HL-60/S4 treated with retinoic acid at 250 ng/mL for 4 days and 3 days (cell line): ENCODE measurements around the gene EXOG.

Source experiments
- in situ Hi-C: fragments of 300-500 bp; cut with MboI; formaldehyde crosslinking; loops from 2 replicates; pipeline ENCODE4 v1.7.0; 2022; ENCODE audit warnings: low sequenced_read_pairs

The EXOG gene

DNA sequence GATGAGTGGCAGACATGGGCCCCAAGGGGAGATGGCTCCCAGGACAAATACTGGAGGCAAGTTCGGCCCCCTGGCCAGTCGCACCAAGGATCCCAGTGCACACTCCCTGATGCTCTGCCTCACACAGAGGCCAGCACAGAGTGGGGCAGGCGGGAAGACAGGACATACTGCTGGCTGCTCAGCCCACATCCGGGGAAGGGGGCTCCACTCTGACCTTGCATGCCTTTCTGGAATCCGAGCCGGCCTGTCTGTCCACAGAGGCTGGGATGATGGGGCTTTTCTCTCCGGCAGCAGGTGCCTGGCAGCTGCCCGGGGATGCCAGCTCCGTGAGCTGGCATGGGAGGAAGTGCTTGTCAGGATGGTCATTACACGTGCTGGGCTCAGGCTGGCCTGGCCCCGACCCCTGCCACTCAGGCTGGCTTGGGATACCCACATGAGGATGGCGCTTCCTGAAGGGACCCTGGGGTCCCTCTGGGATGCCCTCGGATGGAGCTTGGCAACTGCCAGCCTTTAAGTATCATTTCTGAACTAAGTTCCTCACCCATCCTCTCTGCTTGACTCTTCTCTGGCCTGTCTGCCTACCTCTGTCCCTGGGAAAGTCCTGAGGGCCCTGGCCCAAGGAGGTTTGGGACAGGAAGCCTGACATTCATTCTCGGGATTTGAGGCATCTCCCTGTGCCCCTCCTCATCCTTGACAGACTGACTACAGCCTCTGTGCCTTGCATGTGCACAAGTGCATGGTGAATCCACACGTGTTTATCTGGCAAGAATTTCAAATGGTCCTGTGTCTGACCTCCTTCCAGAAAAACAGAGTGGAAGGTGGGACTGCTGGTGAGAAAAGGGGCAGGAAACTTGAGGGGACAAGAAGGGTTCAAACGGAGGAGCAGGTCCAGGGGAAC is 46.5 kb downstream of the EXOG start:
- in situ Hi-C loops = no loop called here

GRCh38 chr3:38543586-38543985 is 47.4 kb downstream of the EXOG start:
- in situ Hi-C loops = no loop called here

DNA sequence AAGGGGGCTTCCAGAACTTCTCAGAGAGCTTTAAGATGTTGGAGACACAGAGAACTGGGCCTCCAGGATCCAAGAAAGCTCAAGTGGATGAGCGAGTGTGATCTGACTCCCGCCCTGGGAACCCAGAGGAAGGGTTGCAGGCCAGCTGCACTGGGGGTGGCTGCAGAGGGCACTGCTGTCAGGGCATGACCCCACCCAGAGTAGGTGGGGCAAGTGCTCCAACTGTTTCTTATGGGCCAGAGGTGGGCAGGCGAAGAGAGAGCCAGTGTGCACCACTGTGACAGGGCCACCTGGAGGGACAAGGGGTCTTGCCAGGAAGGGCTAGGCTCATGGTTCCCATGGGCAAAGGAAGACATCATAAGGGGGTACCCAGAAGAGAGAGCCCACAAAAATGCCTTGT is 48.8 kb downstream of the EXOG start:
- in situ Hi-C loops = no loop called here

GRCh38 chr3:38545550-38545949 is 49.4 kb downstream of the EXOG start:
- in situ Hi-C loops = no loop called here

- in situ Hi-C loops = no loop called here
Observed at GRCh38 chr3:38545983-38546382, 49.8 kb downstream of the EXOG start.

DNA sequence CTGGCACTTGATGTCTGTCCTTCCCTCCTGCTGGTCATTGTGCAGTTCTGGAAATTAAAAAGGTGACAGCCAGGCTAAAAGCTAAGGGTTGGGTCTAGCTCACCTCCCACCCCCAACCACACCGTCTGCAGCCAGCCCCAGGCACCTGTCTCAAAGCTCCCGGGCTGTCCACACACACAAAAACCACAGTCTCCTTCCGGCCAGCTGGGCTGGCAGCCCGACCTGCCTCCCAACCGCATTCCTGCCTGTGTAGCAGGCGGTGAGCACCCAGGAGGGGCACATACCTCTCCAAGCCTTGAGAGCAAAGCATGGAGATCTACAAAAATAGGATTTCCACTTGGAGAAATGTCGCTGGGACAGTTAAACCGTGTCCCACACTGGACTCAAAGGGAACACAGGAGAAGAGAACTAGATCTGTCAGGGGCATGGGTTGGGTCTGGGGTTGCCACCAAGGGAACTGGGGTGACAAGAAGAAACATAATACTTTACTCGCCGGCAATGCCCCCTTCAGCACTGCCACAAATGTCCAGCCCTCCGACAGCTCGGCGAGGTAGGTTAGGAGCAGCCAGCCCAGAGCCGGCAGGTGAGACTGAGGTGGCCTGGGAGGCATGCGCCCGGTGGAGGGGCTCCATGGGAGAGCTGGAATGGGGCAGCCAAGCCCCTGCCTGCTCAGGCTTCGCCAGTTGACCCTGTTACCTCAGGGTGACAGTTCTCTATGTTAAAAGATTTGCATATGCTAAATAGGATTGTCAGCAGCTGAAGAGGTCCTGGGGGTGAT is 52.2 kb downstream of the EXOG start:
- in situ Hi-C loops = no loop called here

DNA sequence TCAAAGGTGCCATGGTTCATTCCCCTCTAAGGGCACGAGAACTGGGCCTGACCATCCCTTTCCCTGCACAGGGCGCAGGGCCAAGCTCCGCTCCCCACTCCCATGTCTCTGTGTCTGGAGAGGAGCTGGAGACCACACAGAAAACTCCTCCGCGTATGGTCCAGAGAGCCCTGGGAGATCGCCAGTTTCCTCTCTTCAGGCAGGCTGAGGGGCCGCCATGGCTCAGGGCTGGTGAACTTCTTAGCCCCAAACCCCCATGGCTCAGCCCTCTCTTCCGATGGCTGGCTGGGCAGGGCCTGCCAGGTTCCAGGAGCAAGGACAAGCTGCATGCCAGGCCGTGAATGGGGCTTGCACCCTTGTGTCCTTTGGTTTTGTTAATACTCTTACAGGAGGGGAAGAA is 52.9 kb downstream of the EXOG start:
- in situ Hi-C loops = no loop called here

DNA sequence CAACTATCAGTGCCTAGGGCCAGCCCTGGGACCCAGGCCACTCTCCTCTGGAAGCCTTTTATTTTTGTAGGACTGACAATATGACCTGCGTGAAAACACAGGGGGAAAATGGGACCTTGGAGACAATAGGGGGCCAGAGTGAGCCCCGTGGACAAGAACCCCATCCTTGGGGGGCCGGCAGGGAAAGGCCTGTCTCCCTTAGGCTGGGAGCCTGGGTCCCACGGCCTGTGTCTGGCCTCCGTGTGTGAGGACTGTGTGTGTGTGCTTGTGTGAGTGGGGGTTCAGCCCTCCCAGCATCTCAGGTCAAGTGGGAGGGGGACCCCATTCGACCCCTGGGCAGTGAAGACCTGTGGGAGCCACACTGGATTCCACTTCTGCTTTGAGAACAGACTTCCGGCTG is 53.3 kb downstream of the EXOG start:
- in situ Hi-C loops = no loop called here

DNA sequence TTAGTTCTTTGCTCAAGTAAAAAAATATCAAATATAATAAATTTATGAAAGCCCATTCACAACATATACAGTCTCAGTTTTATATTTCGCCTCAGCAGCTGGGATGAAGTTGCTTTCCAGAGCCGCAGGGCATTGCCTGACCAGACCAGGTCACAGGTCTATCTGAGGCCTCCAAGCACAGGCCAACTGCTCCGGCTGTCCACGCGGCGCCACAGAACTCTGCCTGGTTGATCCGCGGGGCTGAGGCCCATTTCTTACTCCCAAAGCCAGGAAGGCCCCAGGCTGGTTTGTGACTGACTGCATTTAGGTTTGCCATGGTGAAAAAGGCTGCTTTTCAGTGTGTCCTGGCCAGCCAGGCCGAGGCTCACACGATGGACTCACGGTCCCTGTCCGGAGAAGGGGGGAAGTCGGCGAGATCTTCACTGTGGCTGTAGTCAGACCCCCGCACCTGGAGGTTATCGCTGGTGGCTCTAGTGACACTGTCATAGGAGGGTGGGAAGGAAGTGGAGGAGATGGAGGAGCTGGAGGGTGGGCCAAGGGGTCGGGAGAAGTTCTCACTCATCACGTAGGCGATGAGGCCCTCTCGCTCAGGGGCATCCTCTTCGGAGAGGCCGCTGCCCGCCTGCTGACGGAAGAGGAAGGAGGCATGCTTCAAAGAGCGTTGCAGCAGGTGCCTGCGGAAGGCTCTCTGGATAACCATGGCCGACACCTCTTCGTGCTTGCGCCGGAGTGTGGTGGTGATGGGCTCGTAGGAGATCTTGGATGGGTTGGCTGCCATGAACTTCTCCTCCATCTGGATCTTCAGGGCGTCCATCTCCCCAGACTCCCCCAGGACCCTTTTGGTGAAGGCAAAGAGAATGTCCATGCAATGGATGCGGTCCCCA is 54.1 kb downstream of the EXOG start:
- in situ Hi-C loops = no loop called here

DNA sequence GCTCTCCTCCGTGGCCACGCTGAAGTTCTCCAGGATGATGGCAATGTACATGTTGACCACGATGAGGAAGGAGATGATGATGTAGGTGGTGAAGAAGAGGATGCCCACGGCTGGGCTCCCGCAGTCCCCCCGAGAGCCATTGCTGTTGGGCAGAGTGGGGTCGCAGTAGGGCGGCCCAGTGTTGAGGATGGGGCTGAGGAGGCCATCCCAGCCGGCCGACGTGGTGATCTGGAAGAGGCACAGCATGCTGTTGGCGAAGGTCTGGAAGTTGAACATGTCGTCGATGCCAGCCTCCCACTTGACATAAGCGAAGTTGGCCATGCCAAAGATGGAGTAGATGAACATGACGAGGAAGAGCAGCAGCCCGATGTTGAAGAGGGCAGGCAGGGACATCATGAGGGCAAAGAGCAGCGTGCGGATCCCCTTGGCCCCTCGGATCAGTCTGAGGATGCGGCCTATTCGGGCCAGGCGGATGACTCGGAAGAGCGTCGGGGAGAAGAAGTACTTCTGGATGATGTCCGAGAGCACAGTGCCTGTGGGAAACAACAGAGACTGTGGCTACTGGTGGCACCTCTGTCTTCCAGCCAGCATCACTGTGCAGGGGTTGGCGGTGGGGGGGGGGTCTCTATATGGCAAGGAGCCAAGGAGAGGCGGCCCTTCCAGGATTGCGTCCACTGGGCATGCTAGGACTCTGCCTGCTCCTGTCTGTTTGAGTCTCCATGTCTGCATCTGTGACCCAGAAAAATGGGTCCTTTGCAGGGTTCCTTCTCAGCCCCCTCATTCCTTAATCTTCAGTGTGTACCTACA is 55.1 kb downstream of the EXOG start:
- in situ Hi-C loops = no loop called here

DNA sequence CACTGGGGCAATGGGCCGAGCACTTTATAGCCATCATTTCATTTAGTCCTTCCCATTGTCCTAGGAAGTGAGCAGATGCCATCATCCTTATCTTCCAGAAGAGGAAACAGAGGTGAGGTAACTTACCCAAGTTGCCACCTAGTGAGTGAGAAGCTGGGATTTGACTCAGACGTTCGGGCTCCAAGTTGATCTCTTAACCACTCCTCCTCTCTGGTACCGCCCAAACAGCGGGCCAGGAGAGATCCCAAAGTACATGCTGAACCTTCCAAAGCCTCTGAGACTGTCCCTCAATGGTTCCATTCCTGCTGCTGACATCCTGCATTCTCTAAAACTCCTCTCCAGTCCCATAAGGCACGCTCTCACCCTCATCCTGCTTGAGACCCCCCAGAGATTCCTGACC is 56.2 kb downstream of the EXOG start:
- in situ Hi-C loops = no loop called here

GRCh38 chr3:38553071-38553470 is 56.9 kb downstream of the EXOG start:
- in situ Hi-C loops = no loop called here

DNA sequence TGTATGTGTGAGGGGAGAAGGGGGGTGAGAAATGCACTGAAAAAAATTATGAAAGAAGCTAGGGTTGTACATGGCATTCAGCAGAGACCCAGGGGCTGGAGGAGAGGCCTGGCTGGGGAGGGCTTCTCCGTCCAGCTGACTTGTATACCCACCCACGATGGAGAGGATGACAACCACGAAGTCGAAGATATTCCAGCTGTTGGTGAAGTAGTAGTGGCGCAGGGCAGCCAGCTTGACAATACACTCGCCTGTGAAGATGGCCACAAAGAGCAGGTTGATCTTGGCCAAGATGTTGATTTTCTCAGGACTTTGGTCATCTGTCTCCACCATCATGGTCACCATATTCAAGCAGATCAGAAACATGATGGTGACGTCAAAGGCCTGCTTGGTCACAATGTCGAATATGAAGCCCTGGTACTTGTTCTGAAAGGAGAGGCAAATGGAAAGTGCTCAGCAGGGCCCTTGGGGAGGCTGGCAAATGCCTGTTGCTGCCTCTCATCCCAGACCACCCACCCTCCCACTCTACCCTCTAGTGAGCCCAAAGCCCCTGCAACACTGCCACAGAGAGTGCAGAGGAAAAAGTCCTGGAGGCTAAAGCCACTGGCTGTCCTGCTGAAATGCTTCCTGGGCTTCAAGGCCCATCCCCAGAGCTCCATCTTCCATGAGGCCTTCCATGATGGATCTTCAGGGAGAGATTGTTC is 58.1 kb downstream of the EXOG start:
- in situ Hi-C loops = no loop called here

DNA sequence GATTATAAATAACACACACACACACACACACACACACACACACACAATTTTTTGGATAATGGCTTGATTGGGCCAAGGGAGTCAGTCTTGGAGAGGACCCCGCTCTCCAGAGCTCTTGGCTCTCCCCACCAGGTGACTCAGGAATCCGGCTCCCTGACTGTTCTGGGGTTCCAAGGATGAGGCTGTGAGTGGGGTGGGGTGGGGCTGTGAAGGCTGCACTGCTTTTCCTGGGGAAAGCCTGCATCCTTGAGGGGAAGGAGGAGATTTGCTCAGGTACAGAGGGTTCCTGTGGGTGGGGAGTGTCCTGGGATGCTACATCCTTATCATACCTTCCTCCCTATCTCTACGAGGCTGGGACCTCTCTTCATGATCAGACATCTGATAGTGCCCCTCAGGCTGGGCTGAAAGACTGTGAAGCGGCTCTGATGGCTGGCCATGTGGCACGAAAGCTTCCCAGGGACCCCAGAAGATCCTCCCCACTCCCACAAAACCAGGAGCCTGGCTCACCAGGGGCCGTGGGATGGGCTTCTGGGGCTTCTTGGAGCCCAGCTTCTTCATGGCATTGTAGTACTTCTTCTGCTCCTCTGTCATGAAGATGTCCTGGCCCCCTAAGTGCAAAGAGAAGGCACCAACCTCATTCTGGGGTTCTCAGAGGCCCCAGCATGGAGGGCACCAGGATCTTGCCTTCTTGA is 59.2 kb downstream of the EXOG start:
- in situ Hi-C loops = no loop called here

DNA sequence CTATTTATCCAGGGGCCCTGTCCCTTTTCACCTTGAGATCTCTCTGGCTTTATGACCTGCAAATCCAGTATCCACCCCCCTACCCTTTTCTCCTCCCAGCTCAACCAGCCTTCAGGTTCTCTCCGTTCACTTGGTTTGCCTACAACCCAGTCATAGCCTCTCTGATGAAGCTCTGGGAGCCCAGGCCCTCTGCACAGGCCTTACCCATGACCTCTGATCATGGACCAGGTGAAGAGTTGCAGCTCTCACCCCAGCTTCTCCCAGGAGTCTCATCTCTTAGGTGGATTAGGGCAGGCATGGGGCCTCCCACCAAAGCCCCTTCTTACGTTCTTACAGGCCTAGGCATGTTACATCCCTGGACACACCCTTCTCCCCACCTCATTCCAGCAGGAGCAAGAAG is 59.8 kb downstream of the EXOG start:
- in situ Hi-C loops = no loop called here

- in situ Hi-C loops = no loop called here
Observed at GRCh38 chr3:38556640-38557358, 60.7 kb downstream of the EXOG start.

GRCh38 chr3:38558864-38559263 is 62.7 kb downstream of the EXOG start:
- in situ Hi-C loops = no loop called here

GRCh38 chr3:38560284-38560683 is 64.1 kb downstream of the EXOG start:
- in situ Hi-C loops = no loop called here
